A172 (cell line): ENCODE results near the gene HES1. TPM values are rescaled to one million over a fixed set of nuclear protein-coding genes. Genes with fewer than 3 reads are reported as not detected.
"Not testable (repeated sequence)": the region's sequence is repeated elsewhere in the genome, so short reads cannot be mapped to it uniquely, and the experiment has no call there.

Experiments used
- DNase-seq: peaks from one replicate; pipeline ENCODE4 v3.0.0-alpha.2; 2015; ENCODE audit warnings: low spot score
- total RNA-seq: library from RNA; depleted of rRNA; stranded (reverse); fragments of >200 nt; shearing (Covaris generic); gene quantifications from 2 replicates; pipeline ENCODE4 v1.2.3, GENCODE V29; 2014

The HES1 gene
- total RNA-seq, 1 experiment from 2014 or later = 3.1 TPM

DNA sequence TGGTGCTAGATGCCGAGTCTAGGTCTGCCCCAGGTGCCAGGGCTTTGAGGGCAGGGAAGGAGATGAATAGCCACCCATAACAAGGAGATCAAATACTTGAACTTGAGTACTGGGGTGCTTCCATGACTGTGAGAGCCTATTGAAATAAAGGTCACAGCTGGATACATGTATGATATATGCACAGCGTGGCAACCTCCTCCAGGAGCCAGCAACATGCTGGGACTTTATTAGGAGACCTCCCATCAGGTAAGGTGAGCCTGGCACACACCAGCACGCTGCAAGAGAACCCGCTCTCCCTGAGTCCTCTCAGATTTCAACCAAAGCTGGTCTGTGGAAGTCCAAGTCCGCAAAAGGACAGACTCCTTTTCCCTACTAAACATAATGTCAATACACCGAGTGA lies 10.5 kb upstream of the HES1 start:
- DNase-seq = no peak

DNA sequence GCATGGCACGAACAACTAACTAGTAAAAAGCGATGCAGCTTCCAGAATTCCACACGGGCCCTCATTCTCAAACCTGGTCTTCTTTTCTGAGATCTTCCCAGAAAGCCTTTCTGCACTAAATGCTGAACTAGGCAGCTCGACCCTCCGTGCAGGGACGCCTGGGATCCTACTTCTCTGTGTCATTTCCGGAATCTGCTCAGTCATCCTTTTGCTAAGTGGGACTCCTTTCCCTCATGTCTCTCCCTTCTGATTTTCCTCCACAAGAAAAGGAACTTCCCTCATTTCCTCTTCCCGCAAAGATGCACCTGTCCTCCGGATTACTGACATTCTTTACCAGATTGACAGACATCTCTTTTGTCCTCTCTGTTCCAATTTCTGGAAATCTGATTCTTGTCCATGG lies 9.2 kb upstream of the HES1 start:
- DNase-seq = no peak

DNA sequence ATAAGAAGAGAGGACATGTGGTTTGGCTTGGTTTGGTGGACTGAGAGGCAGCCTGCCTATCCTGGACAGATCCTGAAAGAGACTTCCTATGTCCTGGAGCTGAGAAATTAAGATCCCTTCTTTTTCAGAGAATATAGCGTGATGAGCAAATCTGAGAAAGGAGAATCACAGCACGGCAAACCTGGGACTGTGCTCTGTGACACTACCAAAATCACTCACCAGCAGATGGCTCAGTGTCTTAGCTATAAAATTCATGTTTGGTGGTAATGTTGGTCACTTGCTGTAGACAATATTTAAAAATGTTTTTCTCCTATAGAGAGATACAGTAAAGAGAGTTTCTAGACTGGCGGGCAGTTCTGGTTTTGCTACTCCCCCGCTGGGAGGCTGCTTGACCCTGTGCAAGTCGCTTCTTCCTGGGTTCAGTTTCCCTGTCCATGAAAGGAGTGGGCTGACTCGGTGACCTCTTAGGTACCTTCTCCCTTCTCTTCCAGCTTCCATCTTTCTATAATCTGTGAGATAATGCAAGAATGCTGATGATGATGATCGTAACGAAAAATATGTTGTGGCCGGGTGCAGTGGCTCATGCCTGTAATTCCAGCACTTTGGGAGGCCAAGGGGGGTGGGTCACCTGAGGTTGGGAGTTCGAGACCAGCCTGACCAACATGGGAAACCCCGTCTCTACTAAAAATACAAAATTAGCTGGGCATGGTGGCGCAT lies 7.6 kb upstream of the HES1 start:
- DNase-seq = no peak

DNA sequence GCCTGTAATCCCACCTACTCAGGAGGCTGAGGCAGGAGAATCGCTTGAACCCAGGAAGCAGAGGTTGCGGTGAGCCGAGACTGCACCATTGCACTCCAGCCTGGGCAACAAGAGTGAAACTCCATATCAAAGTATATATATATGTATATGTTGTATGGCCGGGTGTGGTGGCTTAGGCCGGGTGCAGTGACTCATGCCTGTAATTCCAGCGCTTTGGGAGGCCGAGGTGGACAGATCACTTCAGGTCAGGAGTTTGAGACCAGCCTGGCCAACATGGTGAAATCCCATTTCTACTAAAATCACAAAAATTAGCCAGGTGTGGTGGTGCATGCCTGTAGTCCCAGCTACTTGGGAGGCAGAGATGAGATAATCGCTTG lies 7.0 kb upstream of the HES1 start:
- not testable (repeated sequence) for DNase-seq

DNA sequence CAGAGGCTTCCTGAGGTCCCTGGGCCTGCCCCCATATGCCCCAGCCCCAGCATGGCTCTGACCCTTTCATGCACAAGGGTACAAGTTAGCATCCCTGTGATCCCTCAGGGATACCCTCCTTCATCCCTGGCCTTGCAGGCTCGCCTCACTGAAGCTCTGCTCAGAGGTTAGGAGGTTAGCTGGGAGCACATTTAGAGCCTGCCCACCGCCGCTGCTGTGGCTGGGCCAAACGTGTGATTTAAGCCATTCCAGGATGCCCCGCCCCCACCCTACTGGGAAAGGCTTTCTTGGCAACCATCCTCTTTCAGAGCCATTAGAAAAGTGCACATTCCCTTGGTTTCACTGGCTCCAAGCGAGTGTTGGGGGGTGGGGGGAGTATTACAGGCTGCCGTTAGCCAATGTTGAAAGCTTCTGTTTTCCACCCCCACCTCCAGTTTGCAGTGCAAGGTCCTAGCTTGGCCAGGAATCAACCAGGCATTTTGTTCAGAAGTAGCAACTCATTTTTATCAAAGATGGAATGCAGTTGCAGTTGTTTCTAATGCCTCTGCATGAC lies 6.3 kb upstream of the HES1 start:
- DNase-seq = no peak

DNA sequence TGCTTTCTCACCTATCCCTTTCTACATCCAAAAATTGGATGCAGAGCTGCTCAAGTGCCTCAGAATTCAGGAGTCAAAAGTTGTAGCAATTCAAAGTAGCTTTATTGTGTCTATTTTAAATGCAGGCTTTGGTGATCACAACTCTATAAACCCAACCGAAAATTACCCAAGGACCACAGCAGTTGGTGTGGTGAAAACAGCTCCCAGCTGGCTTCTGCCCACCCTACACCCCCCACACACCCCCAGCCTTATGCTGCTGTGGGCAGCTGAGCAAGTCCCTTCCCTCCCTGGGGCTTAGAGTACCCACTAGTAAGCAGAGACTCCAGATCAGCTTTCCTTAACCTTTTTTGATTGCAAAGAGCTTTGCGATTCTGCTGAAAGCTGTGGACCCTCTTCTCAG lies 5.8 kb upstream of the HES1 start:
- no peak for DNase-seq

DNA sequence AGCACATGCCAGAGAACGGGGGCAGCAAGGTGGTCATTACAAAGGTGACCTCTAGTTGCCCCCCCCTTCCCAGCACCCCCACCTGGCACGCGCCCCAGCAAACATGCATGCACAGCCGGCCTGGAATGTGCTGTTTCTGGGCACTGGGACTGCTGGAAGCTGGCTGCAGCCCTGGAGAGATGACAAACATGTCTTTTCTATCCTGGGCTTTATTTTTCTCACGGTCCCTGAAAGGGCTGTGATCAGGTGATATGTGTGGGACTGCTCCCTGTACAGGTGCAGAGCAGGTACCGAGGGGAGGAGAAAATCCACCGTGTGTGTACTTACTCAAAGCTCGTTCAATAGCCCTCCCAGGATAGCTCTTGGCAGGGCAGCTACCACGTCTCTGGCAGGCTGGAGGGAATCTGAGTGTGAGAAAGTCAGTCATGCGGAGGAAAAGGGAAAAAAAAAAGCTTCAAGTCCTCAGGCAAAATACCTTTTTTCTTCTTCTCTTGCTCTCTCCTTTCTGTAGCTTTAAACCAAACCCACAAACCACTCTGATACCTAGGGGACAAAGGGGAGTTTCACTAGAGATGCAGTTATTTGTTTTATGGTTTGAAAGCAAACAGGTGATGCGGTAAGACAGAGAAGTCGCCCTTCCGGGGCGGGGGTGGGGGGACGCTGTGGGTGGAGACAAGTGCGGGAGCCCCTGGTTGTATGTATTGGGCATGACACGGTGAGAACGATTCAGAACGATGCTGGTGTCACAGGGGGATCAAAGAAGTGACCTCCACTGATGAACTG lies 5.0 kb upstream of the HES1 start:
- DNase-seq = no peak

DNA sequence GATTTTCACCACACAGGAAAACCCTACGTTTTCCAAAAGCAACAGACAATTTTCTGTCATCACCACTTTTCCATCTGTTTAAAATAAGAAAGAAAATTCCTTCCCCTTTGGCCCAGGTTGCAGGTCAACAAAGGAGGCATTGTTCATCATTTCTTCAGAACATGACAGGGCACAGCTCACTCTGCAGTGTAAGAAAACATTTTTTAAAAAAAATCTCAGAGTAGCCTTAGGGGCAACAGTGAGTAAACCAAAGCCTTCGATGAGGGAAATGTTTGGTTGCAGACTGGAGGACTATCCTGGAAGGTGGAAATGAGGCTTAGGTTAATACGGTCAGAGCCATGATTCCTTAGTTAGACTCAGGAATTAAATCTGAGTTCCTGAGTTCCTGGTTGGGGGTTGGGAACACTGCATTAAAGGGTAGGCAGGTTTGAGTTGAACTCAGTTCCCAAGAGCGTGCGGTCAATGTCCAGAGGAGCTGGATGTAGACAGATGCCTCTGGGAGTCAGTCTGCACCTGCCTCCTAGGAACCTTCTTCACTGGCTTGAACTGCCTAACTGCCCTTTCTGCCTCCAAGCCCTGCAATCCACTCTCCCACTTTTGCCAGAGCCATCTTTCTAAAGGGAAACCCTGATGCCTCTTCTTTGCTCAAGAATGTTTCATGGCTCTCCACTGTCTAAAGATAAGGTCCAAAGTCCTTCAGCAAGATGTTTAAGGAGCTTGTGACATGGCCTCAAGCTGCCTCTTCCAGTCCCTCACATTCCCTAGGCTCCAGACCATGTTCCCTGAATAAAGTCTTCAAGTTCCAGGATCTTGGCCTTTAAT lies 3.3 kb upstream of the HES1 start:
- DNase-seq = no peak

DNA sequence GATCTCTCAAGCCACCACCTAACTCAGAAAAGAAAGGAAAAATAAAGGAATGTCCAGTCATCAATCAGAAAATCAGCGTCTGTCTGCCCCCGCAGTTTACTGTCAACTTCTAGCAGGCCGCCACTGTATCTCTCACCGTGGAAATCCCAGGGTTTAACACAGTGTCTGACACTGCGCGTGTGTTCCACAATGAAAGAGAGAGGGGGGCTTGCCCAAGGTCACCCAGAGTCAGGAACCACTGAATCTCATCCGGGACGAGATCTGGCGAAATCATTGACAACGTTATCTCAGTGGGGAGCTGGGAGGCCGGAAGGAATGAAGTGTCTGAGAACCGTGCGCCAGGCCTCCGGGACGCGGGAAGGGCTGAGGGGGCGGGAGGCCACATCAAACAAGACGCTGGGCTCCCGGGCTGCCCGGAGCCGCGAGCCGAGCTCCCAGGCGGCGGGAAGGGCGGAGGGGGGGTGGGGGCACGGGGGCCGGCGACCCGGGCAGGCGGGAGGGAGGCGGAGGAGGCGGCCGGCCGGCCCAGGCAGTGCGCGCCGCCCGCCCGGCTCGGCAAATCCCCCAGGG lies 2.2 kb upstream of the HES1 start:
- DNase-seq = peak; percentile 47

DNA sequence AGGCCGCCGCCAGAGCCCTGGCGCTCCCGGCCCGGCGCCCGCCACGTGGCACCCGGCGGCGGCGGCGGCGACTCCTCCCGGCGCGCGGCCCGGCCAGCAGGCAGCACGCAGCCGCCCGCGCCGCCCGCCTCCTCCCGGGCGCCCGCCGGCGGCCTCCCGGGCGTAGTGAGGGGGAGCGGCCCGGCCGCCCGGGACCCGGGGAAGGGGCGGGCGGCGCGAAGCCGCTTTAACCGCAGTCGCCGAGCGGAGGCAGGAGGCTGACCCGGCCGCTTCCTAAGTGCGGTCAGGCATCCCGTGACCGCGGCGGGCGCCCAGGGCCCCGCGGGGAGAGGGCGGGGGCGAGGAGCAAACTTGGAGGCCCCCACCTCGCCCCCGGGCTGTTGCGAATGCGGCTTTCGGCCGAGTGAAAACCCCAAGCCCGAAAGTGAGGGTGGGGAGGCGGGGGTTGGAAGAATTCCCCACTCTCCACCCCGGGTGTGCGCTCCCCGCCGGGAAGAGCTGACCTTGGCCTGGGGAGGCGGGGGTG lies 1.7 kb upstream of the HES1 start:
- no peak for DNase-seq

DNA sequence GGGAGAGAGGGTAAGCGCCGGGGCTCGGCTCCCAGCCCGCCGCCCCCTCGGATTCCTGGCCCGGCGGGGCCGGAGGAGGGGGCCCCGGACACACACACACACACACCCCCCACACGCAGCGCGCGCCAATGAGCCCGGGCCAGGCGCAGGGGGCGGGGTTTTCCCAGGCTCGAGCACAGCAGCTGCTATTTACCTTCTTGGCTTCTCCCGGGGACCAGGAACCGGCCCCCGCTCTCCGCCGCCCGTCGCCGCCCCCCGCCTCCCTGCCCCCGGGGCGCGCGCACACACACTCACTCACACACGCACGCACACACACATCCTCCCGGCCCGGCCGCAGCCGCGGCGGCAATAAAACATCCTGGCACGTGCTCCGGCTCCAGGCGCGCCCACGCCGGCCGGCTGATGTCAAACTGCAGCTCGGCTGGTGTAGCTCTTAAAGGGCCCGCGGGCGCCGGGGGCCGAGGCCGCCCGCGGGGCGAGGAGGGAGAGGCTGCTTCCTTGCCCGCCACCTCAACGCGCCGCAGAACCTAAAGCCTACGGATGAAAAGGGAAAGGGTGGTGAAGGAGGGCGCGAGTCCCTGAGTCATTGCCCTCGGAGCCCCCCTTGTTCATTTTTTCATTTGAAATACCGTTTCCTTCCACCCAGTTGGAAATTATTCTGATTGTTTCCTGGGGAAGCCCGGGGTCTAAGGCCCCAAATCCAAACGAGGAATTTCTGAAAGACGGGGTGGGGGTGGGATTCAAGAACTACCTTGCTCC lies 1.0 kb upstream of the HES1 start:
- DNase-seq = peak; percentile 86

DNA sequence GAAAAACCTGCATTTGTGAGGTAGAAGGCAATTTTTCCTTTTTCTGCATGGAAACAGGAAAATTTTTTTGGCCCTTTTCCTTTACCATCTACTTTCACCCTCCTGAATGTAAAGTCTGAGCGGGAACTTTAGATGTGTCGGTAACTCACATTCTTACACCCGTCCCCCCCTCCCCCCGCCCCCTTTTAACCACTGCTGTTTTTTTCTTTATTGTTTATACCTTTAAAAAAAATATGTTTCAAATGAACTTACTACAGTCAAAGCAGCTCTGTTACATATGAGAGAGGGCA lies 487 bp upstream of the HES1 start:
- no peak for DNase-seq

DNA sequence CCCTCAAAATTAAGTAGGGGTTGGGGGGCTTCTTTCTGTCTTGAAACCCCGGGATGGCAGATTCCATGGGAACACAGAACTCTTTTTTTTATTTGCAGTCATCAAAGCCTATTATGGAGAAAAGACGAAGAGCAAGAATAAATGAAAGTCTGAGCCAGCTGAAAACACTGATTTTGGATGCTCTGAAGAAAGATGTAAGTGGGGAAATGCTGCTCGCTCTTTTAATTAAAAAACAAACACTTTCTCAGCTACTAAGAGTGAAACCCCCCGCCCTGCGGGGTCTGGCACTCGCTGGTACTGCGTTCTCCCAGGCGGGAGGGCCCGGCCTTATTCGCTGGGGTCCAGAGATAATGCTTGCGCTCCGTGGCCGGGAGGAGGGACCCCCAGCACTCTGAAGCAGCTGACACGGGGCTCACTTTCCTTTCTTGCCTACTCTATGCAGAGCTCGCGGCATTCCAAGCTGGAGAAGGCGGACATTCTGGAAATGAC lies 615 bp downstream of the HES1 start:
- DNase-seq = no peak

DNA sequence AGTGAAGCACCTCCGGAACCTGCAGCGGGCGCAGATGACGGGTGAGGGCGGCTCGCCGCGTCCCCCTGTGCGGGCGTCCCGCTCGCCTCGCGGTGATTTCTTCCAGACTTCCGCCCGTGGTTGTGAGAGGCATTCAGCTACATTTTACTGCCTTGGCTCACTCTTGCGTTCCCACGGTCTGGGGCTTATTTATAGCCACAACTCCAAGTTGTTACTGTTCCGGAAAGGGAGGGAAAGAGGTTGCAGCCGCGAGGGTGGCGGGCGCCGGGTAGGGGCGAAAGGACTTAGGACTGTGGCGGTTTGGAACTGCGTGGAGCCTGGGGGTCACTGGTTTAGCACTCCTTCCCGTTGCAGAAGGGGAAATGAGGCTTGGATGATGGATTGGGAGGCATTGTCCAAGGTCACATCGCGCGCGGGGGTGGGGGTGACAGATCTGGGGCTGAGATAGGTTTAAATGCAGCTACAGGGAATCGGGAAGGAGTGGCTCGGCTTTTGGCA lies 1.1 kb downstream of the HES1 start:
- peak; percentile 72 for DNase-seq

DNA sequence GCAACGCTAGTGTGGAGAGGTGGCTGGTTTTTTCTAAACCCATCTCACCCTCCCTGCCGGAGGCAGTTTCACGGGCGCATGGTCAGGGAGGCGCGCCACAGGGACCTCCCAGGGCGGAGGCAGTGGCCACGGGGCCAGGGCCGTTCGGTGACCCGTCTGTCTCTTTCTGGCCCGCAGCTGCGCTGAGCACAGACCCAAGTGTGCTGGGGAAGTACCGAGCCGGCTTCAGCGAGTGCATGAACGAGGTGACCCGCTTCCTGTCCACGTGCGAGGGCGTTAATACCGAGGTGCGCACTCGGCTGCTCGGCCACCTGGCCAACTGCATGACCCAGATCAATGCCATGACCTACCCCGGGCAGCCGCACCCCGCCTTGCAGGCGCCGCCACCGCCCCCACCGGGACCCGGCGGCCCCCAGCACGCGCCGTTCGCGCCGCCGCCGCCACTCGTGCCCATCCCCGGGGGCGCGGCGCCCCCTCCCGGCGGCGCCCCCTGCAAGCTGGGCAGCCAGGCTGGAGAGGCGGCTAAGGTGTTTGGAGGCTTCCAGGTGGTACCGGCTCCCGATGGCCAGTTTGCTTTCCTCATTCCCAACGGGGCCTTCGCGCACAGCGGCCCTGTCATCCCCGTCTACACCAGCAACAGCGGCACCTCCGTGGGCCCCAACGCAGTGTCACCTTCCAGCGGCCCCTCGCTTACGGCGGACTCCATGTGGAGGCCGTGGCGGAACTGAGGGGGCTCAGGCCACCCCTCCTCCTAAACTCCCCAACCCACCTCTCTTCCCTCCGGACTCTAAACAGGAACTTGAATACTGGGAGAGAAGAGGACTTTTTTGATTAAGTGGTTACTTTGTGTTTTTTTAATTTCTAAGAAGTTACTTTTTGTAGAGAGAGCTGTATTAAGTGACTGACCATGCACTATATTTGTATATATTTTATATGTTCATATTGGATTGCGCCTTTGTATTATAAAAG lies 1.8 kb downstream of the HES1 start:
- peak; percentile 65 for DNase-seq

DNA sequence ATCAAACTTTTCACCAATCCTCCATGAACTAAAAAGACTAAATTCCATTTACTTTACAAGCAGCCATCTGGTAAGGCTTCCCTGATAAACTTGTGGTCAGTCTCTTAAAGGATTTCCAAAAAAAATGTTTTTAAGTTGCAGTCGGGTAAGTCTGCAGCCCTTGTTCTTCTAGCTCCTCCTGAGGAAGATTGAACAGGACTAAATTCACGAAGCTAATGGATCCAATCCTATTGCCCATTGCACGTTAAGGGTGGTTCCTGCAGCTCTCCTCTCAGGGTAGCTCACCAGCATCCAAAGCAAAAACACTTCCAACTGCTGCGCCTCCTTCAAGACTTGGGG lies 2.8 kb downstream of the HES1 start:
- DNase-seq = no peak

DNA sequence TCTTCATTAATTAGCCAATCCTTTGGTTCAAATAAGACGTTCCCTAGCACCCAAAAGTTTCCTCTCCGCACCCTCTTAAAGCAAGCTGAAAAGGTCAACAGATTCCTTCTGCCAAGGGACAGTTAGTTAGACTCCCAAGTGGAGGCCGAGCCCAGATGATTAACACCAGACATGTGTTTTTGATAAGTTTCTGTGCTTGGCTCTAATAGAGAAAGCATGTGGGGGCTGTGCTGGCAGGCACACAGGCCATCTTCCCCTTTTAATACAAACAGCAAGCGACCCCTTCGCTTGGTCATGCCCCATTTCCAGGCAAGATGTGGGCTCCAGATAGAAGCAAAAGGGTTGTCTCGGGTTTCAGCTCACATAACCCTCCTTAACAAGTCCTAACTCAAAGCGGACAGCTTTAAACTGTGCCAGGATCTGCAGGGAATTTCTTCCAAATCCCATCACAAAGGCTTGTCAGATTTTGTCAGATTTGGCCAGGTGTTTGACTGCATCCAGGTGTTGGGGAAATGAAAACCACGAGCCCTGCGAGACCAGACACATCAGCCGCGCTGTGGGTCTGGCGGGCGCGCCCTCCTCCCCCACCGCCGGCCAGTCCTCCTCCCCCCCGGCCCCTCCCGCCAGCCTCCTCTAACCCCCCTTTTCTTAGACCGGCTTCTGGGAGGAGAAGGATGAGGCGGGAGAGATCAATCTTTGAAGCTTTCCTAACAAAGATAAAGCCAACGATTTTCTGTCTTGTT lies 3.3 kb downstream of the HES1 start:
- peak; percentile 37 for DNase-seq

DNA sequence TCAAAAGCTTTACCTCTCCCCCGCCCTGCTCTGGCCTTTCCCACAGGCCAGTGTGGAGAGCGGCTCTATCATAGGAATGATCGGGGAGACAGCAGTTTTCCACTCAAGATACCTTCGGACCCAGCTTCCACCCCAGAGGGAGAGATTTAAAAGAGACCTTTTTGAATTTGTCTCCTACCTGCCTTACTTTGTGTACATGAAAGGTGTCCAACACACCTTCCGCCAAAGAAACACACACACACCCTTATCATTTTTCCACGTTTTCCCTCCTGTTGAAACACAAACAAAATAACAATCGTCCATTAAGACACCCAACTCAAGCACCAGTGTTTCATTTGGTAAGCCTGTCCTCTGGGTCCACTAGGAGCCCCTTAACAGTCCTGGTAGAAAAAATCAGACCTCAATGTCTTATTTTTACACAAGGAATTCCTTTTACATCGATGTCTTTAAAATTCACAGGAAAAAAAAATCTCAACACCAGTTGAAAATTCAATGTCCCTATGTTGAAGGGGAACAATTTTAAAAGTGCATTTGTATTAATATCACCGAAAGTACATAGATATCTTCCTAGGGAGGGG lies 4.0 kb downstream of the HES1 start:
- no peak for DNase-seq
